Esophagus squamous epithelium (tissue), 5 donors: ENCODE data around the gene ARHGEF1. TPM values are rescaled to one million over a fixed set of nuclear protein-coding genes. Genes with fewer than 3 reads are reported as not detected.

ENCODE experiments used
- DNase-seq: peaks from one replicate; lab custom pipeline; 2025; lab: John Stamatoyannopoulos, UW
- H3K27ac ChIP-seq, 4 donors: fragments of 200-600 bp; sonication (generic); one replicate each; pipeline ENCODE4 v1.5.1; 2016 to 2019; ENCODE audit warnings: mild to moderate bottlenecking in 1 of 4
- H3K27me3 ChIP-seq, 4 donors: fragments of 200-600 bp; sonication (generic); 1 replicate in 3 of 4; 2 replicates in 1 of 4; pipeline versions ENCODE4 v1.5.1 to v1.6.0; 2017 to 2021; ENCODE audit warnings: antibody characterized with exemption in 1 of 4
- H3K36me3 ChIP-seq, 3 donors: fragments of 200-600 bp; sonication (generic); one replicate each; pipeline ENCODE4 v1.5.1; 2016 to 2019
- H3K4me1 ChIP-seq, 3 donors: fragments of 200-600 bp; sonication (generic); one replicate each; pipeline ENCODE4 v1.5.1; 2017 to 2019
- H3K4me3 ChIP-seq, 4 donors: fragments of 200-600 bp; sonication (generic); 1 replicate in 3 of 4; 2 replicates in 1 of 4; pipeline ENCODE4 v1.5.1; 2016 to 2019; ENCODE audit warnings: mild to moderate bottlenecking in 2 of 4, moderate library complexity in 1 of 4
- H3K9me3 ChIP-seq, 3 donors: fragments of 200-600 bp; sonication (generic); one replicate each; pipeline ENCODE4 v1.5.1; 2016 to 2019
- CTCF ChIP-seq, 6 experiments: fragments of 450-650 bp in 4 of 6; fragments of 200-600 bp in 2 of 6; sonication (generic) in 2 of 6; IDR thresholded peaks; one replicate each; pipeline ENCODE4 v1.5.1; 2016 to 2019; ENCODE audit warnings: antibody characterized with exemption in 6 of 6, mild to moderate bottlenecking in 4 of 6, moderate library complexity in 4 of 6
- POLR2A ChIP-seq, 4 donors: fragments of 450-650 bp; IDR thresholded peaks; one replicate each; pipeline ENCODE4 v1.6.1; 2017; ENCODE audit warnings: antibody characterized with exemption in 4 of 4, mild to moderate bottlenecking in 4 of 4, moderate library complexity in 3 of 4
- WGBS, 2 donors: methylation state at CpG; one replicate each; pipeline ENCODE4 v1.1.5; 2018; 5-methylcytosine and 5-hydroxymethylcytosine counted together
- intact Hi-C: fragments of 100-400 bp; cut with DNase I; formaldehyde crosslinking; loops from one replicate; pipeline ENCODE4 v1.15.0; 2022
- total RNA-seq, 4 donors: library from RNA; depleted of rRNA; stranded (reverse); fragments of >200 nt; gene quantifications; one replicate each; pipeline ENCODE4 v1.1.0, GENCODE V29; 2016
- donor health status: DM: yes; HTN: yes; CAD: no.

The ARHGEF1 gene
- total RNA-seq, 4 donors from 2014 or later, result 31.0 to 59.5 (median 56.2) TPM

GRCh38 chr19:41909706-41910105 is 26.7 kb downstream of the ARHGEF1 start:
- 58 to 80% methylated on average over 2 to 9 of the region's 13 CpGs for WGBS, 2 donors
- DNase-seq, result no peak
- Histone ChIP-seq H3K27ac (no peak overlapping the region), H3K9me3 (no peaks in the 10 kb centered on the region), H3K4me3 (no peak overlapping the region), H3K27me3 (peaks cover 5 to 52% (median 15%) of the 10 kb centered on the region in 4 donors), H3K4me1 (peaks cover 0 to 15% (median 0%) of the 10 kb centered on the region in 3 donors), H3K36me3 (peaks cover 6 to 37% (median 8%) of the 10 kb centered on the region in 3 donors)
- intact Hi-C loops, result no loop called here
- TF ChIP-seq POLR2A (IDR thresholded peaks at IDR 0.05) (no peak), CTCF (IDR thresholded peaks at IDR 0.05) (no peak)

- H3K4me1 ChIP-seq, result peaks cover 0 to 20% (median 4%) of the 10 kb centered on the region in 3 donors
- H3K9me3 ChIP-seq, result no peaks in the 10 kb centered on the region
- intact Hi-C loops, result no loop called here
- DNase-seq, result no peak
- H3K27ac ChIP-seq, result no peak overlapping the region
- peaks cover 3 to 30% (median 6%) of the 10 kb centered on the region in 3 donors for H3K36me3 ChIP-seq
- WGBS, 2 donors, result 24 to 34% methylated on average over 6 of the region's 12 CpGs
- no peak overlapping the region for H3K4me3 ChIP-seq
- peaks cover 6 to 59% (median 19%) of the 10 kb centered on the region in 4 donors for H3K27me3 ChIP-seq
- TF ChIP-seq POLR2A (IDR thresholded peaks at IDR 0.05), result no peak
- no peak for TF ChIP-seq CTCF (IDR thresholded peaks at IDR 0.05)
These were observed 27.4 kb downstream of the ARHGEF1 start for GRCh38 chr19:41910240-41910991.

GRCh38 chr19:41910992-41911888 is 28.3 kb downstream of the ARHGEF1 start:
- Histone ChIP-seq H3K4me3 (no peak overlapping the region), H3K27me3 (peaks cover 11 to 67% (median 27%) of the 10 kb centered on the region in 4 donors), H3K9me3 (no peaks in the 10 kb centered on the region), H3K27ac (no peak overlapping the region), H3K36me3 (peaks cover 0 to 22% (median 4%) of the 10 kb centered on the region in 3 donors), H3K4me1 (peaks cover 0 to 25% (median 5%) of the 10 kb centered on the region in 3 donors)
- intact Hi-C loops, result no loop called here
- 34 to 53% methylated on average over 4 to 10 of the region's 13 CpGs for WGBS, 2 donors
- DNase-seq, result no peak
- TF ChIP-seq POLR2A (IDR thresholded peaks at IDR 0.05), result no peak
- no peak for TF ChIP-seq CTCF (IDR thresholded peaks at IDR 0.05)

- peaks cover 0 to 13% (median 0%) of the 10 kb centered on the region in 3 donors for H3K36me3 ChIP-seq
- 7 to 11% methylated on average over 8 to 14 of the region's 29 CpGs for WGBS, 2 donors
- H3K9me3 ChIP-seq, result no peaks in the 10 kb centered on the region
- intact Hi-C loops, result no loop called here
- H3K27ac ChIP-seq, result no peak overlapping the region
- no peak overlapping the region for H3K4me3 ChIP-seq
- peaks cover 11 to 76% (median 32%) of the 10 kb centered on the region in 4 donors for H3K27me3 ChIP-seq
- peaks cover 0 to 25% (median 5%) of the 10 kb centered on the region in 3 donors for H3K4me1 ChIP-seq
- TF ChIP-seq CTCF (IDR thresholded peaks at IDR 0.05) (no peak), POLR2A (IDR thresholded peaks at IDR 0.05) (no peak)
- DNase-seq, result no peak
These were observed 29.1 kb downstream of the ARHGEF1 start for GRCh38 chr19:41911889-41912731.
